Neural progenitor cell (in vitro differentiated cells): ENCODE results near the gene OLAH. TPM values are rescaled to one million over a fixed set of nuclear protein-coding genes. Genes with fewer than 3 reads are reported as not detected.

Experiments
- DNase-seq: peaks from one replicate; pipeline ENCODE4 v3.0.0-alpha.2; 2016; ENCODE audit warnings: low spot score
- H2AFZ ChIP-seq: fragments of 200-600 bp; sonication (generic); replicated peaks from 2 replicates; pipeline ENCODE4 v1.6.1; 2016; ENCODE audit warnings: antibody characterized with exemption
- H3F3A ChIP-seq: fragments of 200-600 bp; sonication (generic); 2 replicates; pipeline ENCODE4 v1.6.1; 2016; ENCODE audit warnings: antibody characterized with exemption, low read depth
- H3K27ac ChIP-seq: fragments of 200-600 bp; sonication (generic); 2 replicates; pipeline ENCODE4 v1.5.1; 2016; ENCODE audit warnings: mild to moderate bottlenecking
- H3K27me3 ChIP-seq: fragments of 200-600 bp; sonication (generic); 2 replicates; pipeline ENCODE4 v1.6.1; 2016; ENCODE audit warnings: mild to moderate bottlenecking, moderate library complexity
- H3K36me3 ChIP-seq: fragments of 200-600 bp; sonication (generic); 2 replicates; pipeline ENCODE4 v1.5.1; 2016
- H3K4me1 ChIP-seq: fragments of 200-600 bp; sonication (generic); 2 replicates; pipeline ENCODE4 v1.6.1; 2016; ENCODE audit warnings: mixed run types
- H3K4me2 ChIP-seq: fragments of 200-600 bp; sonication (generic); 2 replicates; pipeline ENCODE4 v1.6.1; 2016
- H3K4me3 ChIP-seq: fragments of 200-600 bp; sonication (generic); 2 replicates; pipeline ENCODE4 v1.5.1; 2016
- H3K79me2 ChIP-seq: fragments of 200-600 bp; sonication (generic); 2 replicates; pipeline ENCODE4 v1.6.1; 2016; ENCODE audit warnings: low read depth
- H3K9ac ChIP-seq: fragments of 200-600 bp; sonication (generic); 2 replicates; pipeline ENCODE4 v1.6.1; 2016
- H3K9me3 ChIP-seq: fragments of 200-600 bp; sonication (generic); 2 replicates; pipeline ENCODE4 v1.5.1; 2016; ENCODE audit warnings: low read depth
- H4K20me1 ChIP-seq: fragments of 200-600 bp; sonication (generic); 2 replicates; pipeline ENCODE4 v1.6.1; 2016; ENCODE audit warnings: low read depth
- H3K27ac Mint-ChIP-seq: 3 replicates; pipeline ENCODE4 v1.8.0; 2021; ENCODE audit warnings: mixed read lengths
- H3K27me3 Mint-ChIP-seq: 2 replicates; pipeline ENCODE4 v1.8.0; 2022; ENCODE audit warnings: low read depth, mild to moderate bottlenecking, inconsistent platforms, moderate library complexity, mixed read lengths; ENCODE audit not compliant: insufficient read depth
- H3K36me3 Mint-ChIP-seq: 3 replicates; pipeline ENCODE4 v1.8.0; 2021; ENCODE audit warnings: mixed read lengths
- H3K4me1 Mint-ChIP-seq: 3 replicates; pipeline ENCODE4 v1.8.0; 2021; ENCODE audit warnings: mixed read lengths
- H3K4me3 Mint-ChIP-seq: 3 replicates; pipeline ENCODE4 v1.8.0; 2021; ENCODE audit warnings: mild to moderate bottlenecking, moderate library complexity, mixed read lengths
- H3K9me3 Mint-ChIP-seq: 3 replicates; pipeline ENCODE4 v1.8.0; 2020; ENCODE audit warnings: mixed read lengths
- CTCF ChIP-seq: fragments of 200-600 bp; sonication (generic); IDR thresholded peaks from 2 replicates; pipeline ENCODE4 v1.5.1; 2017; ENCODE audit warnings: antibody characterized with exemption, mild to moderate bottlenecking
- EZH2 ChIP-seq: fragments of 200-600 bp; sonication (generic); IDR thresholded peaks from 2 replicates; pipeline ENCODE4 v1.6.1; 2017; ENCODE audit warnings: antibody characterized with exemption, mild to moderate bottlenecking, moderate library complexity
- EZH2phosphoT487 ChIP-seq: fragments of 200-600 bp; sonication (generic); IDR thresholded peaks from 2 replicates; pipeline ENCODE4 v1.6.1; 2017; ENCODE audit warnings: antibody characterized with exemption
- total RNA-seq: library from RNA; depleted of rRNA; stranded (reverse); fragments of >200 nt; gene quantifications from 2 replicates; pipeline ENCODE4 v1.2.3, GENCODE V29; 2015; ENCODE audit warnings: low replicate concordance

The OLAH gene
- total RNA-seq, 1 donor from 2014 or later: not detected

- H2AFZ ChIP-seq: peak overlapping the region; percentile 96
- H3K36me3 Mint-ChIP-seq: peaks cover 3% of the 10 kb centered on the region
- no peak for DNase-seq
Measured at GRCh38 chr10:15096661-15097010, 52.9 kb downstream of the OLAH start.

GRCh38 chr10:15097011-15097812 is 53.5 kb downstream of the OLAH start, which contains the start of gene RPP38:
Gene RPP38, plus strand, starts transcription at chr10:15097355. Its CDS starts 5,960 bp downstream, at chr10:15103315.
- TF ChIP-seq EZH2 (no peak), CTCF (no peak), EZH2phosphoT487 (no peak)
- no peaks in the 10 kb centered on the region for H3K36me3 ChIP-seq
- no peaks in the 10 kb centered on the region for H3F3A ChIP-seq
- Mint-ChIP-seq H3K27me3 (peaks cover 9% of the 10 kb centered on the region), H3K9me3 (no peaks in the 10 kb centered on the region), H3K27ac (peak within 1 kb of the TSS; percentile 100), H3K36me3 (peaks cover 3% of the 10 kb centered on the region), H3K4me3 (peak within 1 kb of the TSS; percentile 100), H3K4me1 (peaks cover 16% of the 10 kb centered on the region)
- peak within 1 kb of the TSS; percentile 90 for H3K9ac ChIP-seq
- H2AFZ ChIP-seq: peak within 1 kb of the TSS; percentile 96
- peak within 1 kb of the TSS; percentile 94 for H3K4me2 ChIP-seq
- peak within 1 kb of the TSS; percentile 70 for H3K4me3 ChIP-seq
- H3K79me2 ChIP-seq: peaks cover 49% of the 10 kb centered on the region
- peak; percentile 98 for DNase-seq
- H3K9me3 ChIP-seq: no peaks in the 10 kb centered on the region
- peaks cover 4% of the 10 kb centered on the region for H3K4me1 ChIP-seq
- peaks cover 8% of the 10 kb centered on the region for H4K20me1 ChIP-seq
- peak within 1 kb of the TSS; percentile 93 for H3K27ac ChIP-seq
- H3K27me3 ChIP-seq: no peaks in the 10 kb centered on the region

More at GRCh38 chr10:15096661-15097010, 52.9 kb downstream of the OLAH start:
- Mint-ChIP-seq H3K27ac (peak overlapping the region; percentile 98), H3K4me1 (peaks cover 16% of the 10 kb centered on the region), H3K4me3 (peak overlapping the region; percentile 100), H3K27me3 (peaks cover 9% of the 10 kb centered on the region), H3K9me3 (no peaks in the 10 kb centered on the region)
- Histone ChIP-seq H3K27ac (no peak overlapping the region), H3K79me2 (peaks cover 43% of the 10 kb centered on the region), H3K9ac (peak overlapping the region; percentile 57), H3K9me3 (no peaks in the 10 kb centered on the region), H3K36me3 (no peaks in the 10 kb centered on the region), H3K4me3 (peak overlapping the region; percentile 70), H3K4me2 (peak overlapping the region; percentile 94), H3K27me3 (no peaks in the 10 kb centered on the region), H4K20me1 (peaks cover 8% of the 10 kb centered on the region), H3F3A (no peaks in the 10 kb centered on the region), H3K4me1 (peaks cover 4% of the 10 kb centered on the region)
- TF ChIP-seq CTCF (no peak), EZH2 (no peak), EZH2phosphoT487 (no peak)

- peaks cover 7% of the 10 kb centered on the region for H3K27me3 Mint-ChIP-seq
- H3K27me3 ChIP-seq: no peaks in the 10 kb centered on the region
- no peak overlapping the region for H3K4me2 ChIP-seq
- no peaks in the 10 kb centered on the region for H3K36me3 ChIP-seq
- H4K20me1 ChIP-seq: peaks cover 8% of the 10 kb centered on the region
- no peak overlapping the region for H2AFZ ChIP-seq
- H3K4me3 ChIP-seq: no peak overlapping the region
- H3K27ac Mint-ChIP-seq: no peak overlapping the region
- H3K4me3 Mint-ChIP-seq: no peak overlapping the region
- TF ChIP-seq EZH2: no peak
- no peak for TF ChIP-seq EZH2phosphoT487
- TF ChIP-seq CTCF: no peak
- H3K36me3 Mint-ChIP-seq: peaks cover 16% of the 10 kb centered on the region
- H3K79me2 ChIP-seq: peaks cover 51% of the 10 kb centered on the region
- H3K4me1 Mint-ChIP-seq: peaks cover 16% of the 10 kb centered on the region
- no peaks in the 10 kb centered on the region for H3K9me3 ChIP-seq
- no peaks in the 10 kb centered on the region for H3K9me3 Mint-ChIP-seq
- peaks cover 4% of the 10 kb centered on the region for H3K4me1 ChIP-seq
- no peak overlapping the region for H3K9ac ChIP-seq
- DNase-seq: no peak
- H3K27ac ChIP-seq: no peak overlapping the region
- H3F3A ChIP-seq: peaks cover 2% of the 10 kb centered on the region
Measured at GRCh38 chr10:15099886-15100285, 56.1 kb downstream of the OLAH start.
